ENCODE data around the gene NDFIP1.
"Not testable (repeated sequence)": the region's sequence is repeated elsewhere in the genome, so short reads cannot be mapped to it uniquely, and the experiment has no call there.

Gene NDFIP1, protein sequence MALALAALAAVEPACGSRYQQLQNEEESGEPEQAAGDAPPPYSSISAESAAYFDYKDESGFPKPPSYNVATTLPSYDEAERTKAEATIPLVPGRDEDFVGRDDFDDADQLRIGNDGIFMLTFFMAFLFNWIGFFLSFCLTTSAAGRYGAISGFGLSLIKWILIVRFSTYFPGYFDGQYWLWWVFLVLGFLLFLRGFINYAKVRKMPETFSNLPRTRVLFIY

DNA sequence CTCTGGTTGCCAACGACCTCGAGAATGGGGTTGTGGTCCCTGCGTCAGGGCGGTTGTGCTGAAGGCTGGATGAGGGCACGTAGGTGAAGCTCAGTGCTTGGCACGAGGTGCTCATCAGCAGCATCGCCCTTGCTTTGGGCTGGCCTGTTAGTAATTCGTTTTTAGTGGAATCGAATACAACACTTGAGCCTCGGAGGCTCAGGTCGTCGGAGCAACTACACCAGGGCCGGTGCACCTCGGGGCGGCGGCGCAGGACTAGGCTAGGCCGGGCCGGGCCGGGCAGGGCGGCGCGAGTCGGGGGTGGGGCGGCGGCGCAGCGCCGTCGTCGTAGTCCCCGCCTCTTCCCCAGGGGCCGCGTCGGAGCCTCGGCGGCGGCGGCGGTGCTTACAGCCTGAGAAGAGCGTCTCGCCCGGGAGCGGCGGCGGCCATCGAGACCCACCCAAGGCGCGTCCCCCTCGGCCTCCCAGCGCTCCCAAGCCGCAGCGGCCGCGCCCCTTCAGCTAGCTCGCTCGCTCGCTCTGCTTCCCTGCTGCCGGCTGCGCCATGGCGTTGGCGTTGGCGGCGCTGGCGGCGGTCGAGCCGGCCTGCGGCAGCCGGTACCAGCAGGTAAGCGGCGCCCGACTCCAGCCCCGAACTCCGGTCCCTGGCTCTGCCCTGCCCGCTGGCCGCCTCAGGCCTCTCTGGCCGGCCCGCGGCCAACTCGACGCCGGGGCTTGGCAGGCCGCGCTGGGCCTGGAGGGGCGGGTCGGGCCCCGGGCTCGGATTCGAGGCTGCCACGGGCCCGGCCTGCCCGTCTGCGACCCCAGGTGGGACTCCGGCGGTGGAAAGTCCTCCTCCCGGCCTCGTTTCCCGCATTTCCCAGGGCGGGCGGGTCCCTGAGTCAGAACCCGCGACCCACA is at the start of gene NDFIP1:
Gene NDFIP1, plus strand, starts transcription at position 348 of the 899 bp plus-strand sequence. Its CDS starts 196 bp downstream, at position 544.
- peak; percentile 78 to 80 for DNase-seq (ENCODE audit: low read depth in 1 of 2, low spot score in 1 of 2)

DNA sequence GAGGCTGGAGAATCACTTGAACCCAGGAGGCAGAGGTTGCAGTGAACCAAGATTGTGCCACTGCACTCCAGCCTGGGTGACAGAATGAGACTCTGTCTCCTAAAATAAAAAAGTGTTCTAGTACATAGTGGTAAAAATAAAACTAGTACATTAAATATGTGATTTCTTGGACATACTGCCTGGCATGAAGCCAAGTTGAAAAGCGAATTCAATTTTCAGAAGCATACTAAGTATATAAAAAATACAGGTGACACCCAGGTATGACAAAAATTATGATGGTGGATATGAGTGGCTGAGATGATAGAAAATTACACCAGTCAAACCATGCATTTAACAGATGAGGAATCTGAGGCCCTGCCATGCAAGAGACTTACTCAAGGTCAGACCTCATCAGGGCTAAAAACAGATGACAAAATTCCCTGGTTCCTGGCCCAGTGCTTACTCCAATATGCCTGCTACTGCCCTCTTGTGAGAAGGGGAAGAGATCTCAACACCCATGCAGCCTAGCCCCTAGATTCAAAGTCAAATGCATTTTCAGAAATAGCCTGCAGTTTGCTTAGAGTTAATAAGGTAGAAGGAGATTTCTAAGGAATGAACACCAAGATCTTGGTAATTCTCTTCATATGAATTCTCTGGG is 49.2 kb upstream of the NDFIP1 start:
- no peak for DNase-seq (ENCODE audit: low read depth in 1 of 2, low spot score in 1 of 2)

- DNase-seq (ENCODE audit: low read depth in 1 of 2, low spot score in 1 of 2): no peak
Observed at GRCh38 chr5:142063376-142063775, 45.2 kb upstream of the NDFIP1 start.

DNA sequence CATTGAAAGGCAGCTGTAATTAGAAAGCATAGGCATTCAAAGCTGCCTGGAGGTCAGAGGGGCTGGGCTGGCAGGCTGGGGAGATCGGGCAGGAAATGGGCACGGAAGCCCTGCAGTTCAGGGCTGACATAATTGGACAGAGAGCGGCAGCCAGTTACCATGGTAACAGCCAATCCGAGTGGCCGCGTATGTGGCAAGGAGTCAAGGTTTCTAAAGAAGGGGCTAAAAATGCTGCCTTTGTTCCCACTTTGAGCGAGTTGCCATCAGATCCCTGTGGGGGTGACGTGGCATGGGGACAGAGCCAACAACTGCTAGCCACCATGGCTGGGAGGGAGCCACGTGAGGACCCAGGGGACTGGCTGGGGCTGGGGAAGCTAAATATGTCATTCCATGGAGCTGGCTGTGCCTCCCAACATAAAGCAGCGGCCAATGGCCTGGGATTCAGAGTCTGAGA is 44.7 kb upstream of the NDFIP1 start:
- no peak for DNase-seq (ENCODE audit: low read depth in 1 of 2, low spot score in 1 of 2)

- no peak for DNase-seq (ENCODE audit: low read depth in 1 of 2, low spot score in 1 of 2)
Observed at GRCh38 chr5:142065273-142065672, 43.3 kb upstream of the NDFIP1 start.

- no peak for DNase-seq (ENCODE audit: low read depth in 1 of 2, low spot score in 1 of 2)
Observed at GRCh38 chr5:142069606-142070399, 38.8 kb upstream of the NDFIP1 start.

GRCh38 chr5:142070734-142071133 is 37.8 kb upstream of the NDFIP1 start:
- no peak for DNase-seq (ENCODE audit: low read depth in 1 of 2, low spot score in 1 of 2)

GRCh38 chr5:142072488-142072887 is 36.1 kb upstream of the NDFIP1 start:
- no peak for DNase-seq (ENCODE audit: low read depth in 1 of 2, low spot score in 1 of 2)

DNA sequence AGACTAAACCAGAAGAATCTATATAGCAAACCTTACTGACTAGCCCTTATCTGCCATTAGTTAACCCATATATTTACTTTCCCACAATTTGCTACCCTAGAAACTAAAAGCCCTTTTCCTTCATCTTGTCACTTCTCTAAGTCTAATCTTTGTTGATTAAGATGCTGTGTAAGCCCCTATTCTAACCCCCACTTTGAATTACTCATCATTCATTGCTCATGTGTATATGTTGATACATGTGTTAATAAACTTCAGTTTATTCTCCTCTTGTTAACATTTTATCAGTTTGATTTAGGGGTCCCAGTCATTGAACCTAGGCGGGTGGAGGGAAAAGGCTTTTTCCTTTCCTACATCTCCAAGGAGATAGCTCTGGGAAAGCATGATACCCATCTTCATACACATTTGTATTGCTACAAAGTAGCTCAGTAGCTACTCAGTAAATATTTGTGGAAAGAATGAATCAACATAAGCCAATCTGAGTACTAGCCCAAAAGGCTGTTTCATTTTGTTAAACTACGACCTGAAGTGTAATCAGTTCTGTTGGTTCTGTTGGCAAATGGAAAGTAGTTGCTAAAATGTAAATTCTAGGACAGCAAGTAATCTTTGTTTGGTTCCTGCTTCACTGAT is 35.1 kb upstream of the NDFIP1 start:
- no peak for DNase-seq (ENCODE audit: low read depth in 1 of 2, low spot score in 1 of 2)

- no peak for DNase-seq (ENCODE audit: low read depth in 1 of 2, low spot score in 1 of 2)
Observed at GRCh38 chr5:142074006-142074405, 34.6 kb upstream of the NDFIP1 start.

DNA sequence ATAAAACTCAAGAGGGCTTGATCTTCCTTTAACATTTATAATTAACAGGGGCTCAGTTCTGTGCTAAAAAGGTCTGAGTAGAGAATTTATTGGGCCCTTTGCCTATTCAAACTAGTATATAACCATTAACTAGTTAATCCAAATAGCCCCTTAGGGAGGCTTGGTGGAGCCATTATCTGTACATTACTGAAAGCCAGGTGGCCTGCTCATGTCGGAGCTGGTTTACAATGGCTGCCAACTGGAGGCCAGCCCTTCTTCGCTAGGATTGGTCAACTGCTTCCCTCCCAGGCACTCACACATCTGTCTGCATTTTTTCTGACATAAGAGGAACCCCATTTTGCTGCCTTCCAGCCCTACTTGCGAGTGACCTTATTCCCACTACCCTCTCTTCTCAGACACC is 30.4 kb upstream of the NDFIP1 start:
- no peak for DNase-seq (ENCODE audit: low read depth in 1 of 2, low spot score in 1 of 2)

GRCh38 chr5:142078706-142079105 is 29.9 kb upstream of the NDFIP1 start:
- DNase-seq (ENCODE audit: low read depth in 1 of 2, low spot score in 1 of 2): no peak

- no peak for DNase-seq (ENCODE audit: low read depth in 1 of 2, low spot score in 1 of 2)
Observed at GRCh38 chr5:142079306-142079721, 29.3 kb upstream of the NDFIP1 start.

- no peak for DNase-seq (ENCODE audit: low read depth in 1 of 2, low spot score in 1 of 2)
Observed at GRCh38 chr5:142080248-142080647, 28.3 kb upstream of the NDFIP1 start.

DNA sequence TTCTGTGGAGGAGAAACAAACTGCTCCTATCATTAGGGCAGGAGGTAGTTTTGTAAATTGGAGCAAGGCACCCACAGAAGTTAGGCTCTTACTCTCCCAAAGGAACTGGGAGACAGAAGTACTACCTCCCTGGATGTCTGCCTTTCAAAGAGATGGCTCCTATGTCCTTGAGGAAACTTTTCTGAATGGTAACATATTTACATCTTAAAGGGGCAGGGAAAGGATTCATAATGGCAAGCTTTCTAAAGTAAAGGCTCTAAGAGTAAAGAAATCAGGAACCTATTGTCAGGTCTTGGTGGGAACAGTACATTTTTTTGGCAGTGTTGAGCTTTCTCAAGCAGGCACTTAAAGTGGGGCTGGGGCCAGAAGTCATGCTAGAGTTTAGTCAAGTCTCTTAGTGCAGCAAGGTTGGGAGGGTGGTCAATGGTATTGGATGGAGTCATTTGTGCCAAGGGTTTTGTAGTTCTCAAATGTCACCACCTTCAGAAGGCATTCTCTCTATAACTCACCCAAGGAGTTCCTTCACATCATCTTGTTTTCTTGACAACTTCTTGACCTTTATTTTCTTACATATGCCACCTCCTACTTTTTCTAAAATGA is 26.3 kb upstream of the NDFIP1 start:
- DNase-seq (ENCODE audit: low read depth in 1 of 2, low spot score in 1 of 2): no peak

DNA sequence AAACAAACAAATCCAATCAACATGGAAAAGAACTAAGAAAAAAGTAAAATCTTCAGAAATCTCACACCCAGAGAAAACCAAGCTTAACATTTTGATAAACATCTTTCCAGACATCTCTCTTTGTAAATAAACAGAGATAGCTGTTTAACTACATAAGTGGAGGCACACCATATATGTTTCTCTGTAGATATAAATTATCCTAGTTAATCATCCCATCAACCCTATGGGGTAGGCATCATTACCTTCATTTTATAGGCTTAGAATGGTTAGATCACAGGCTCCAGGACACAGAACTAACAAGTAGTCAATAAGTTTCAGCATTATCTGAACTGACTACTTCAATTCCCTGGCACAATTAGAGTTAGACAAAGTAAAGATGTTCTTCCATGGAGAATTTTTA is 22.4 kb upstream of the NDFIP1 start:
- DNase-seq (ENCODE audit: low read depth in 1 of 2, low spot score in 1 of 2): no peak

DNA sequence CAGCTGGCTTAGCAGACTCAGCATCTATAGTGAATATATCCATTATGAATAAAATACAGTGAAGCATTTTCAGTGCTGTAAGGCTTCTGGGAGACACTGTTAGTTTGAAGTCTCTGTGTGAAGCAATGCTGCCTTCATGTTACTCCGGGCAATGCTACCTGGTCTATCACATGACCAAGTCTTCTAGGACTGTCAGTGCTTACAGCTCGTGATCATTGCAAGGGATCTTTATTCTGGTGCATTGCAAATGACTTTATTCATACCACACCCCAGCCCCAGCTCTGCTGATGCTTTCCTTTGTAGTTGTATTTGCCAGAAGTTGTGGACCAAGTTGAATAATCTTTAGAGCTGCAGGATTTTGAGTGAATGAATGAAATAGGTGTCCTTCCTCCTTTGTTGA is 21.9 kb upstream of the NDFIP1 start:
- no peak for DNase-seq (ENCODE audit: low read depth in 1 of 2, low spot score in 1 of 2)

DNA sequence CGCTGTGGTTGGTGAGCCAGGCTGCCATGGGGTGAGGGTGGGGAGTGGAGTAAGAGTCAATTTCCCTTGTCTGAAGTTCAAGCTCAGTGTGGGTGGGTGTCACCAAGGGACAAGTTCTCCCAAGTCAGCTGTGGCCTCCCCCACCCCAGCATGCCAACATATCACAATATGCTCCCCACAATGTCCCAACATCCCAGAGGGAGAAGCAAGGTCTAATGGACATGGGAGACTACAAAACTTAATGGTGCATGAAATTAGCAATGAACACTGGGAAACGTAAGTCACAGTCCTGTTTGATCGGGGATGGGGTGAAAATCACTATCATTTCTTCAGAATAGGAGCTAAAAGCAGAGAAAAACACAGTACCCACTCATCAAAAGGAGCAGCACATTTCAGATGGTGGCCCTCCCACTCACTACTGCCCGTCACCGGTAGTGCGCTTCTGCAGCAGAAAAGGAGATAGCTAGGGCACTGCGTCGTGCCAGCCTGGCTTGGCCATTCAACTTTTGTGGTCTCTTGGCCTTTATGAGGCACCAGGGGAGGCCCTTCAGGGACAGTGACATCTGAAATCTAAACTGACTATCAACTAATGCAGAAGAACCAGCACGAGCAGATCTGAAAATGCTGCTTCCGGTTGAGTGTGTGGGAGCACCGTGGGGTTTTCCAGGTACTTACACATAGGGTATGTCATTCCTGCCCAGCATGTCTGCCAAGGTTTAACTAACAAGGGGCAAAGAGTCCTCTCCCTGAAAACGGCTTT is 20.5 kb upstream of the NDFIP1 start:
- DNase-seq (ENCODE audit: low read depth in 1 of 2, low spot score in 1 of 2): peak in 1 of 2 donors; percentile 25

DNA sequence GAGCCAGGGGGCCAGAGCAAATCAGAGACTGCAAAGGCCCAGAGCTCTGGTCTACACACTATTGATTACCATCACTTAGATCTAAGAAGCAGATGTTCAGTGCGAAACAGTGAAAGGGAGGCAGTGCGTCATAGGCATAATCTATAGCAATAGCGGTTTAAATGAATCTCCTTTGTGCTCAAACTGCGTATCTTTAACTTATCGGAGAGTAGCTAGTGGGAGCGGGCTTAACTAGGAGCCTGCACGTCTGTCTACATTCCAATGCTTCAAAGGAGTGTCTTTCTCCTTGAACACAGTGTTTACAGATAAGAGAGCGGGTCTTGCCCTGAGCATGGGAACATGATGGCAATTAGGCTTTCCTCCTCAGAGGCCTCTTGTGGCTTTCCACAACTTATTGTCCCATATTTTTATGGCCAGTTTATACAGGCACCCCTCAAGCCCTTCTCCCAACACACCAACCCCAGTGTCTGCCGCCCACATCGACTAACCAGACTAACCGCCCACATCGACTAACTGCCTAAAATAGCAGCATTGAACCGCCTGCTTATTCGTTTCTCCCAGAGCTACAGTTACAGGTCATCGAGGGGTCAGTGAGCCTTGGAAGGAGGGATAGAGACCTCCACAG is 19.6 kb upstream of the NDFIP1 start:
- DNase-seq (ENCODE audit: low read depth in 1 of 2, low spot score in 1 of 2): not testable (repeated sequence)
